K562 treated with DMSO at 1 percent for 12 hours (cell line): Measurements from ENCODE around the gene FAM25C. TPM values are rescaled to one million over a fixed set of nuclear protein-coding genes. Genes with fewer than 3 reads are reported as not detected.

Experiments used
- total RNA-seq: library from RNA; unstranded; fragments of 300-600 nt; gene quantifications from 2 replicates; pipeline ENCODE4 v1.2.3, GENCODE V29; 2022; ENCODE audit not compliant: insufficient read depth

The FAM25C gene
- total RNA-seq = not detected in 2 replicates

DNA sequence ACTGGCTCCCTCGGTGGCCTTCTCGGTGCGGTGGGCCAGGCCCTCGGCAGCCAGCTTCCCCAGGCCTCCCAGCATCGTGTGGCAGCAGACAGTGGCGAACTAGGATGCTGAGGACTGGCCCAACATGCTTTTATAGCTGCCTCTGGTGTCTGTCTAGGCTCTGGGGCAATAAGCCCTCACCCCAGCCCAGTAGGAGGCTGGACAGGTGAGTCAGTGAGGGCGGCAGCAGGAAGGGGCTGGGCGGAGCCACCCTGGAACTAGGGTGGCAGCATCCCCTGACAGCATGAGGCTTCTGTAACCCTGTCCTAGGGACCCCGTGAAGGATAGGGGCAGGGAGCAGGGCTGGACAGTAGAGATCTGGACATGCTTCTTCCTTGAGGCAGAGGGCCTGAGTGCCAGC is at the start of gene FAM25C:
Gene FAM25C, minus strand, starts transcription at position 101 of the 400 bp plus-strand sequence. Its CDS starts 26 bp downstream, at position 75.

Other genes with a start within 250 kb of the FAM25C start
- gene SYT15B, start 236.2 kb downstream of the FAM25C start, total RNA-seq = not detected in 2 replicates
- gene NPY4R2, start 81.1 kb downstream of the FAM25C start, total RNA-seq = not detected in 2 replicates